HEK293 (cell line): ENCODE results near the gene IRAK2.
A peak's percentile ranks its signal among the peaks of the same experiment; 100 is the strongest.

Experiments used
- CTCF ChIA-PET: fragments of 350-600 bp; formaldehyde crosslinking; extraction: SDS; loops from one replicate; lab custom pipeline; 2021; ENCODE audit warnings: antibody characterized with exemption; lab: Yijun Ruan, JAX
- POLR2A ChIA-PET: fragments of 300-600 bp; formaldehyde crosslinking; extraction: SDS; loops from one replicate; lab custom pipeline; 2020; ENCODE audit warnings: antibody characterized with exemption, inconsistent platforms; lab: Yijun Ruan, JAX
- H3K27ac ChIP-seq: fragments of 200-500 bp; sonication (Bioruptor generic); 2 replicates; pipeline ENCODE4 v1.5.1; 2014; ENCODE audit warnings: low read depth, low read length, control low read depth, inconsistent platforms; ENCODE audit errors: extremely low read depth
- H3K36me3 ChIP-seq, 2 experiments: fragments of 200-500 bp in 1 of 2; sonication (Bioruptor generic) in 1 of 2; 1 replicate in 1 of 2; 2 replicates in 1 of 2; pipeline ENCODE4 v1.5.1; 2014 to 2017; ENCODE audit warnings: inconsistent platforms in 2 of 2, low read length in 2 of 2; ENCODE audit not compliant: control insufficient read depth in 2 of 2, insufficient read depth in 1 of 2
- H3K4me1 ChIP-seq: fragments of 200-500 bp; sonication (Bioruptor generic); 2 replicates; pipeline ENCODE4 v1.5.1; 2014; ENCODE audit warnings: mild to moderate bottlenecking, low read length, inconsistent platforms; ENCODE audit not compliant: control insufficient read depth, insufficient read depth
- H3K4me3 ChIP-seq: 2 replicates; pipeline ENCODE4 v1.5.1; 2011; ENCODE audit warnings: low read depth, mild to moderate bottlenecking, control low read depth, low read length, moderate library complexity
- H3K9me3 ChIP-seq: fragments of 200-500 bp; sonication (Bioruptor generic); 2 replicates; pipeline ENCODE4 v1.5.1; 2014; ENCODE audit warnings: low read depth, low read length, inconsistent platforms; ENCODE audit not compliant: control insufficient read depth, insufficient read depth
- FEZF1 ChIP-seq: fragments of 450-650 bp; formaldehyde crosslinking; IDR thresholded peaks from 2 replicates; pipeline ENCODE4 v1.5.1; 2016; ENCODE audit warnings: missing biosample characterization, missing genetic modification characterization
- HOXA7 ChIP-seq: sonication (generic); formaldehyde crosslinking; IDR thresholded peaks from 2 replicates; pipeline ENCODE4 v1.8.1; 2022; ENCODE audit warnings: missing genetic modification reagents, borderline replicate concordance
- MZF1 ChIP-seq: fragments of 450-650 bp; formaldehyde crosslinking; IDR thresholded peaks from 2 replicates; pipeline ENCODE4 v1.5.1; 2017; ENCODE audit warnings: missing biosample characterization, missing genetic modification characterization, borderline replicate concordance
- PATZ1 ChIP-seq: fragments of 450-650 bp; formaldehyde crosslinking; IDR thresholded peaks from 2 replicates; pipeline ENCODE4 v1.5.1; 2016; ENCODE audit warnings: missing biosample characterization, missing genetic modification characterization
- PRDM1 ChIP-seq: fragments of 450-650 bp; formaldehyde crosslinking; IDR thresholded peaks from 2 replicates; pipeline ENCODE4; 2016; ENCODE audit warnings: missing biosample characterization, missing genetic modification characterization
- SCRT2 ChIP-seq: fragments of 450-650 bp; formaldehyde crosslinking; IDR thresholded peaks from 2 replicates; pipeline ENCODE4 v1.5.1; 2016; ENCODE audit warnings: missing biosample characterization, missing genetic modification characterization
- SP7 ChIP-seq: fragments of 450-650 bp; formaldehyde crosslinking; IDR thresholded peaks from 2 replicates; pipeline ENCODE4 v1.5.1; 2016; ENCODE audit warnings: missing biosample characterization, missing genetic modification characterization
- TCF7L2 ChIP-seq: IDR thresholded peaks from 2 replicates; pipeline ENCODE4 v1.6.1; 2011; ENCODE audit warnings: low read depth, mild to moderate bottlenecking, inconsistent platforms, low read length, moderate library complexity, borderline replicate concordance
- TRIM28 ChIP-seq: IDR thresholded peaks from 2 replicates; pipeline ENCODE4 v1.6.1; 2011; ENCODE audit warnings: low read length, control low read depth, borderline replicate concordance
- ZEB2 ChIP-seq: fragments of 450-650 bp; formaldehyde crosslinking; IDR thresholded peaks from 2 replicates; pipeline ENCODE4 v1.5.1; 2016; ENCODE audit warnings: missing biosample characterization, missing genetic modification characterization
- ZNF335 ChIP-seq: fragments of 450-650 bp; formaldehyde crosslinking; conservative IDR thresholded peaks from 2 replicates; pipeline ENCODE4 v1.5.1; 2016; ENCODE audit warnings: missing biosample characterization, missing genetic modification characterization
- ZNF354C ChIP-seq: fragments of 450-650 bp; formaldehyde crosslinking; IDR thresholded peaks from 2 replicates; pipeline ENCODE4 v1.5.1; 2016; ENCODE audit warnings: missing biosample characterization, missing genetic modification characterization, low read depth, borderline replicate concordance
- ZNF404 ChIP-seq: fragments of 450-650 bp; formaldehyde crosslinking; IDR thresholded peaks from 2 replicates; pipeline ENCODE4 v1.5.1; 2017; ENCODE audit warnings: missing biosample characterization, missing genetic modification characterization
- ZNF548 ChIP-seq: fragments of 450-650 bp; formaldehyde crosslinking; IDR thresholded peaks from 2 replicates; pipeline ENCODE4 v1.5.1; 2016; ENCODE audit warnings: missing biosample characterization, missing genetic modification characterization
- ZNF560 ChIP-seq: fragments of 450-650 bp; formaldehyde crosslinking; IDR thresholded peaks from 2 replicates; pipeline ENCODE4 v1.5.1; 2017; ENCODE audit warnings: missing biosample characterization, missing genetic modification characterization, borderline replicate concordance
- ZNF629 ChIP-seq: fragments of 450-650 bp; formaldehyde crosslinking; IDR thresholded peaks from 2 replicates; pipeline ENCODE4 v1.5.1; 2017; ENCODE audit warnings: missing biosample characterization, missing genetic modification characterization
- ZNF670 ChIP-seq: fragments of 450-650 bp; formaldehyde crosslinking; IDR thresholded peaks from 2 replicates; pipeline ENCODE4 v1.5.1; 2016; ENCODE audit warnings: missing biosample characterization, missing genetic modification characterization, low read depth
- ZNF747 ChIP-seq: fragments of 450-650 bp; formaldehyde crosslinking; IDR thresholded peaks from 2 replicates; pipeline ENCODE4 v1.5.1; 2016; ENCODE audit warnings: missing biosample characterization, missing genetic modification characterization
- ZNF76 ChIP-seq: fragments of 450-650 bp; formaldehyde crosslinking; IDR thresholded peaks from 2 replicates; pipeline ENCODE4; 2016; ENCODE audit warnings: low read depth, missing biosample characterization, missing genetic modification characterization, borderline replicate concordance
- TF ChIP-seq, protein P1 (sequence below): fragments of 450-650 bp; formaldehyde crosslinking; IDR thresholded peaks from 2 replicates; pipeline ENCODE4 v1.5.1; 2016; ENCODE audit warnings: missing biosample characterization, missing genetic modification characterization
- TF ChIP-seq, protein P2 (sequence below): fragments of 450-650 bp; formaldehyde crosslinking; IDR thresholded peaks from 2 replicates; pipeline ENCODE4 v1.5.1; 2016; ENCODE audit warnings: missing biosample characterization, missing genetic modification characterization, borderline replicate concordance
- TF ChIP-seq, protein P3 (sequence below): IDR thresholded peaks from 2 replicates; pipeline ENCODE4 v1.6.1; 2011; ENCODE audit warnings: mild to moderate bottlenecking, low read depth, low read length, borderline replicate concordance

The IRAK2 gene

GRCh38 chr3:10273702-10274305 is 109.1 kb downstream of the IRAK2 start:
- Histone ChIP-seq H3K4me1 (peaks cover 15% of the 10 kb centered on the region), H3K4me3 (no peak overlapping the region), H3K27ac (no peak overlapping the region), H3K36me3 (peaks cover 31 to 73% of the 10 kb centered on the region in 2 experiments), H3K9me3 (no peaks in the 10 kb centered on the region)
- CTCF ChIA-PET: interaction anchor here (1.3 kb wide), 1 partner anchor 10 kb away, joined by 8 read pairs; no protein-coding TSS in a partner anchor
- TF ChIP-seq ZNF76 (no peak), FEZF1 (tag by site-specific recombination) (no peak), HOXA7 (no peak), ZNF548 (tag by site-specific recombination) (no peak), ZNF629 (tag by site-specific recombination) (no peak), TCF7L2 (no peak), ZNF404 (tag by site-specific recombination) (no peak), PATZ1 (no peak), ZEB2 (tag by site-specific recombination) (no peak), ZNF747 (no peak), SCRT2 (tag by site-specific recombination) (no peak), MZF1 (tag by site-specific recombination) (no peak), ZNF670 (tag by site-specific recombination) (no peak), PRDM1 (no peak), ZNF354C (tag by site-specific recombination) (no peak), TRIM28 (no peak), ZNF560 (no peak), ZNF335 (tag by site-specific recombination) (no peak)
- TF ChIP-seq, protein P1, sequence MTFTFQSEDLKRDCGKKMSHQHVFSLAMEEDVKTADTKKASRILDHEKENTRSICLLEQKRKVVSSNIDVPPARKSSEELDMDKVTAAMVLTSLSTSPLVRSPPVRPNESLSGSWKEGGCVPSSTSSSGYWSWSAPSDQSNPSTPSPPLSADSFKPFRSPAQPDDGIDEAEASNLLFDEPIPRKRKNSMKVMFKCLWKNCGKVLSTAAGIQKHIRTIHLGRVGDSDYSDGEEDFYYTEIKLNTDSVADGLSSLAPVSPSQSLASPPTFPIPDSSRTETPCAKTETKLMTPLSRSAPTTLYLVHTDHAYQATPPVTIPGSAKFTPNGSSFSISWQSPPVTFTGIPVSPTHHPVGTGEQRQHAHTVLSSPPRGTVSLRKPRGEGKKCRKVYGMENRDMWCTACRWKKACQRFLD (tag by site-specific recombination): no peak
- TF ChIP-seq, protein P2, sequence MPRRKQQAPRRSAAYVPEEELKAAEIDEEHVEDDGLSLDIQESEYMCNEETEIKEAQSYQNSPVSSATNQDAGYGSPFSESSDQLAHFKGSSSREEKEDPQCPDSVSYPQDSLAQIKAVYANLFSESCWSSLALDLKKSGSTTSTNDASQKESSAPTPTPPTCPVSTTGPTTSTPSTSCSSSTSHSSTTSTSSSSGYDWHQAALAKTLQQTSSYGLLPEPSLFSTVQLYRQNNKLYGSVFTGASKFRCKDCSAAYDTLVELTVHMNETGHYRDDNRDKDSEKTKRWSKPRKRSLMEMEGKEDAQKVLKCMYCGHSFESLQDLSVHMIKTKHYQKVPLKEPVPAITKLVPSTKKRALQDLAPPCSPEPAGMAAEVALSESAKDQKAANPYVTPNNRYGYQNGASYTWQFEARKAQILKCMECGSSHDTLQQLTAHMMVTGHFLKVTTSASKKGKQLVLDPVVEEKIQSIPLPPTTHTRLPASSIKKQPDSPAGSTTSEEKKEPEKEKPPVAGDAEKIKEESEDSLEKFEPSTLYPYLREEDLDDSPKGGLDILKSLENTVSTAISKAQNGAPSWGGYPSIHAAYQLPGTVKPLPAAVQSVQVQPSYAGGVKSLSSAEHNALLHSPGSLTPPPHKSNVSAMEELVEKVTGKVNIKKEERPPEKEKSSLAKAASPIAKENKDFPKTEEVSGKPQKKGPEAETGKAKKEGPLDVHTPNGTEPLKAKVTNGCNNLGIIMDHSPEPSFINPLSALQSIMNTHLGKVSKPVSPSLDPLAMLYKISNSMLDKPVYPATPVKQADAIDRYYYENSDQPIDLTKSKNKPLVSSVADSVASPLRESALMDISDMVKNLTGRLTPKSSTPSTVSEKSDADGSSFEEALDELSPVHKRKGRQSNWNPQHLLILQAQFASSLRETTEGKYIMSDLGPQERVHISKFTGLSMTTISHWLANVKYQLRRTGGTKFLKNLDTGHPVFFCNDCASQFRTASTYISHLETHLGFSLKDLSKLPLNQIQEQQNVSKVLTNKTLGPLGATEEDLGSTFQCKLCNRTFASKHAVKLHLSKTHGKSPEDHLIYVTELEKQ (tag by site-specific recombination): no peak
- POLR2A ChIA-PET: interaction anchor here (0.5 kb wide), 1 partner anchor 109 kb away, joined by 3 read pairs; no protein-coding TSS in a partner anchor

DNA sequence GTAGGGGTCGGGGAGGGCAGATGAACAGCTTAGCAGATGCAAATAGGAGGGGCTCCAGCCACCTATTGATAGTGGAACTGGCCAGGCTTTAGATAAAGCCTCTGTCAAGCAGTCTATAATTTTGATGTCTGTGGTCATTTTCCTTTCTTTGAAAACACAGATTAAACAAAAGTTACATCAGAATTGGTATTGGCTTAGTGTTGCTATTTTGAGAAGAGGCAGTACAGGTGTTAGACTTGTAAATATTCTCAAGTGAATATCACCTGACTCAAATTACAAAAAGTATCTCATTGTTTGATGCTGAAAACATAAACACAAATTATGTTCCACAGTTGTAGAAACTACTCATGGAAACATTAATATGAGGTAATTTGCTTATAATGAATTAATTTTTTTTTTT is 109.9 kb downstream of the IRAK2 start:
- H3K36me3 ChIP-seq: peaks cover 31 to 73% of the 10 kb centered on the region in 2 experiments

More for the DNA sequence above, 109.9 kb downstream of the IRAK2 start:
- CTCF ChIA-PET: interaction anchor here (0.6 to 1.3 kb wide), 3 partner anchors 10 to 1028 kb away, joined by 3 to 8 read pairs (median 4); no protein-coding TSS in a partner anchor
- POLR2A ChIA-PET: interaction anchor here (0.5 kb wide), 1 partner anchor 109 kb away, joined by 3 read pairs; no protein-coding TSS in a partner anchor
- TF ChIP-seq, protein P3, sequence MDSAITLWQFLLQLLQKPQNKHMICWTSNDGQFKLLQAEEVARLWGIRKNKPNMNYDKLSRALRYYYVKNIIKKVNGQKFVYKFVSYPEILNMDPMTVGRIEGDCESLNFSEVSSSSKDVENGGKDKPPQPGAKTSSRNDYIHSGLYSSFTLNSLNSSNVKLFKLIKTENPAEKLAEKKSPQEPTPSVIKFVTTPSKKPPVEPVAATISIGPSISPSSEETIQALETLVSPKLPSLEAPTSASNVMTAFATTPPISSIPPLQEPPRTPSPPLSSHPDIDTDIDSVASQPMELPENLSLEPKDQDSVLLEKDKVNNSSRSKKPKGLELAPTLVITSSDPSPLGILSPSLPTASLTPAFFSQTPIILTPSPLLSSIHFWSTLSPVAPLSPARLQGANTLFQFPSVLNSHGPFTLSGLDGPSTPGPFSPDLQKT: no peak
- 0 out of 2 replicates have a peak, but pooled peaks have one; percentile 14 for TF ChIP-seq SP7 (tag by site-specific recombination)
- H3K4me3 ChIP-seq: no peak overlapping the region
- H3K9me3 ChIP-seq: no peaks in the 10 kb centered on the region
- peaks cover 15% of the 10 kb centered on the region for H3K4me1 ChIP-seq
- no peak overlapping the region for H3K27ac ChIP-seq
